Medulla oblongata (tissue), 1 donor: ENCODE measurements around the gene ATG10.
"Not testable (repeated sequence)": the region's sequence is repeated elsewhere in the genome, so short reads cannot be mapped to it uniquely, and the experiment has no call there.

Source experiments
- DNase-seq: peaks from one replicate; pipeline ENCODE4 v3.0.0-alpha.2; 2015; ENCODE audit errors: extremely low spot score

ATG10 gene

GRCh38 chr5:81971712-81972491, at the start of gene ATG10:
TSS of gene ATG10 (plus strand) at chr5:81972023. CDS start at chr5:81987571, 15,548 bp downstream.
- peak; percentile 97 for DNase-seq

- no peak for DNase-seq
Measured at GRCh38 chr5:81922854-81923279, 49.0 kb upstream of the ATG10 start.

DNA sequence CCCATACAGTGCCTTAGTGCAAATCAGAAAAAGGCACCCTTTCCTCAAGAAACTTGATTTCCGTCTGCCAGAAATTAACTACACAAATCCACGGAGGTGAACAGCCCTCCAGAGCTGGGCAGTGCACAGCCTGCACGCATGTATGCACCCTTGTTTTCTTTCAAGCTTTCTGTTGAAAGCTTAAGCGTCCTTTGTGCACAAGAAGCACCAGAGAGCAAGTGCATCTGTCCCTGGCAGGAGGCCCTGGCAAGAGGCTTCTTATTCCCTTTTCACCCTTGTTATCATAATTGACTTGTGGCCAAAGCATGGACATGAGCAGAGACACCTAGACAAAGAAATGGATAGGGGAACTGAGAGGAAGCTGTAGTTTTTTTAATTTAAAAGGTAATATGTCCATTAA, 47.4 kb upstream of the ATG10 start:
- peak; percentile 42 for DNase-seq

- DNase-seq = no peak
Measured at GRCh38 chr5:81925009-81925408, 46.8 kb upstream of the ATG10 start.

GRCh38 chr5:81925981-81926380, 45.8 kb upstream of the ATG10 start:
- DNase-seq = no peak

- DNase-seq = no peak
Measured at GRCh38 chr5:81936066-81936465, 35.8 kb upstream of the ATG10 start.

GRCh38 chr5:81936750-81937149, 35.1 kb upstream of the ATG10 start:
- DNase-seq = no peak

- no peak for DNase-seq
Measured at GRCh38 chr5:81942746-81943145, 29.1 kb upstream of the ATG10 start.

DNA sequence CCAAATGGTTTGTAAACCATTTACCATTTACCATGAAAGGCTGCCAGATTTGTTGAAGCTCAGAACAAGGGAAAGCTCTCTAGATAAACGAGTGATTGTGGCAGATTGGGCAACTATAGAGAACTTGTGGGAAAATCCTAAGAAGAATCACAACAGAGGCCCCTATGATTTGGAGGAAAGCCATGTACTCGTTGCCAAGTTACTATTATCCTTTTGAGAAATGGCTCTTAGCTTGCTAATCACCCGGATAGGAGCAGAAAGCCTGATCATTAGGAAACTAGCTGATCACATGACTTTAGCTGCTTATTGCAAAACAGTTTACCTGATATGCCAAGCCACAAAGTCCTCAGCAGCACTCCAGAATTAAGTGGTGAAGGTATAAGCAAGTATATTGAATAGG, 23.5 kb upstream of the ATG10 start:
- no peak for DNase-seq

- no peak for DNase-seq
Measured at GRCh38 chr5:81949462-81949861, 22.4 kb upstream of the ATG10 start.

GRCh38 chr5:81950996-81951395, 20.8 kb upstream of the ATG10 start:
- no peak for DNase-seq

GRCh38 chr5:81954796-81955195, 17.0 kb upstream of the ATG10 start:
- not testable (repeated sequence) for DNase-seq

GRCh38 chr5:81958129-81958528, 13.7 kb upstream of the ATG10 start:
- not testable (repeated sequence) for DNase-seq

GRCh38 chr5:81961651-81962440, 10.0 kb upstream of the ATG10 start:
- DNase-seq = no peak

- DNase-seq = no peak
Measured at GRCh38 chr5:81963544-81963943, 8.3 kb upstream of the ATG10 start.

DNA sequence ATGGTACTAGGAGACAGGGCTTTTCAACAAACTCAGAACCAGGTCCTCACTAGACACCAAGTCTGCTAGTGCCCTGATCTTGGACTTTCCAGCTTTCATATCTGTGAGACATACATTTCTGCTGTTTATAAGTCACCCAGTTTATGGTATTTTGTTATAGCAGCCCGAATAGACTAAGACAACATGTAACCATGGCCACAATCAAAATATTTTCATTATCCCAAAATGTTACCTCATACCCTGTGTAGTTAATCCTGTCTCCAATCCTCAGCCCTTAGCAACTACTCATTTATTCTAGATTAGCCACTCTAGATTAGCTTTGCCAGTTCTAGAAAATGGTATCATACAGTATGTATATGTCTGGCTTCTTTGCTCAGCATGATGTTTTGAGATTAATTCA, 6.3 kb upstream of the ATG10 start:
- no peak for DNase-seq

- no peak for DNase-seq
Measured at GRCh38 chr5:81969226-81969625, 2.6 kb upstream of the ATG10 start.

- DNase-seq = no peak
Measured at GRCh38 chr5:81969912-81970311, 1.9 kb upstream of the ATG10 start.

DNA sequence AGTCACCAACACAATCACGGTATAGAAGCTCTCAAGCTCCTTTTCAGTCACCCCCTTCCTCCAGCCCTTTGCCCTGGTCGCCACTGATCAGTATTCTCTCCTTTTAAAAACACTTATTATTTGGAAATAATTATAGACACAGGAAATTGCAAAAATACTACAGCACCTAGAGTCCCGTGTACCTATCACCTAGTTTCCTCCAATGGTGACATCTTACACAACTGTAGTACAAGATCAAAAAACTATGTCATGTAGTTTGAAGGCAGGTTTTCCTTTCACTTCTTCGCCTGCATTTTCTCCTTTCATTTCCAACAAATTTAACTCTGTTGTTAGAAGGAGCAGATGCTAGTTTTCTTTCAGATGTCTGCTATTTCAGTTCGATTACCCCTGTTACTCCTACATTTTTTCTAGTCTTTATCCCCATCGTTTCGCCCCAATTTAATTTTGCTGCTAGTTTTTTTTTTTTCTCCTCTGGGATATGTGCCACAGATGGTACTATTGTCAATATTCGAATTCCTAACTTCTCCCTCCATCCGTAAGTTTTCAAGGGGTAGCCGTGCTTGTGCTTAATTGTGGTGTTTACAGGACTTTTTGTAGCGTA, 612 bp upstream of the ATG10 start:
- DNase-seq = peak; percentile 53

- DNase-seq = no peak
Measured at GRCh38 chr5:81972492-81972783, 615 bp downstream of the ATG10 start.

DNA sequence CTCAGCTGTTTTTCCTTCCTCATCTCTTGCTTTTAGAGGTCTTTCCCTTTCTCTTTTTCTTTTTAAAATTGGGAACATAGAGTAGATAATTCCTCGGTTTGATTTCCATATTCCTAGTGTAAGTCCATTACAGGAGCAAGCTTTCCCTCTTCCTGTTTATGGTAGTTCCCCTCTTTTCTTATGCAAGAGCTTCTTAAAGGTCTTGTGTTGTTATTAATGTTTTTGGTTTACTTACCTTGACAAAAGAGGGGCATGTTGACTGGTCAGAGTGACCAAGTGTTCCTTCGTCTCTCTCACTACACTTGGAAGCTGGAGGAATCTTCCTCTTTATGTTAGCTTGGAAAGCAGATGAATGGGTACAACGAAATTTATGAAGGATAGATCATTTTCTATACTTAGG, 8.3 kb downstream of the ATG10 start:
- no peak for DNase-seq

- no peak for DNase-seq
Measured at GRCh38 chr5:81980598-81981260, 8.9 kb downstream of the ATG10 start.
